Smooth muscle cell (in vitro differentiated cells): ENCODE results near the gene HS3ST6. TPM values are rescaled to one million over a fixed set of nuclear protein-coding genes. Genes with fewer than 3 reads are reported as not detected.
"Not testable (repeated sequence)": the region's sequence is repeated elsewhere in the genome, so short reads cannot be mapped to it uniquely, and the experiment has no call there.

Experiments
- DNase-seq: peaks from one replicate; lab custom pipeline; 2025; ENCODE audit not compliant: unreplicated experiment; lab: John Stamatoyannopoulos, UW
- H2AFZ ChIP-seq: fragments of 200-600 bp; sonication (generic); 2 replicates; pipeline ENCODE4 v1.6.0; 2016; ENCODE audit warnings: antibody characterized with exemption, low read depth, mild to moderate bottlenecking
- H3F3A ChIP-seq: fragments of 200-600 bp; sonication (generic); 2 replicates; pipeline ENCODE4 v1.6.0; 2017; ENCODE audit warnings: antibody characterized with exemption, low read depth
- H3K27ac ChIP-seq: fragments of 200-600 bp; sonication (generic); 2 replicates; pipeline ENCODE4 v1.5.1; 2016; ENCODE audit warnings: low read depth, mild to moderate bottlenecking
- H3K27me3 ChIP-seq: fragments of 200-600 bp; sonication (generic); 2 replicates; pipeline ENCODE4 v1.6.1; 2016; ENCODE audit warnings: low read depth, mild to moderate bottlenecking
- H3K36me3 ChIP-seq: fragments of 200-600 bp; sonication (generic); 2 replicates; pipeline ENCODE4 v1.5.1; 2016; ENCODE audit warnings: low read depth
- H3K4me1 ChIP-seq: fragments of 200-600 bp; sonication (generic); 2 replicates; pipeline ENCODE4 v1.5.1; 2016; ENCODE audit warnings: low read depth
- H3K4me2 ChIP-seq: fragments of 200-600 bp; sonication (generic); 2 replicates; pipeline ENCODE4 v1.6.0; 2016; ENCODE audit warnings: mild to moderate bottlenecking
- H3K4me3 ChIP-seq: fragments of 200-600 bp; sonication (generic); 2 replicates; pipeline ENCODE4 v1.5.1; 2016; ENCODE audit warnings: mild to moderate bottlenecking
- H3K79me2 ChIP-seq: fragments of 200-600 bp; sonication (generic); 2 replicates; pipeline ENCODE4 v1.6.0; 2016; ENCODE audit warnings: low read depth, mild to moderate bottlenecking
- H3K9ac ChIP-seq: fragments of 200-600 bp; sonication (generic); 2 replicates; pipeline ENCODE4 v1.6.0; 2016; ENCODE audit warnings: low read depth
- H3K9me3 ChIP-seq: fragments of 200-600 bp; sonication (generic); replicated peaks from 2 replicates; pipeline ENCODE4 v1.5.1; 2016; ENCODE audit warnings: low read depth
- H4K20me1 ChIP-seq: fragments of 200-600 bp; sonication (generic); 2 replicates; pipeline ENCODE4 v1.6.0; 2016; ENCODE audit warnings: low read depth
- CTCF ChIP-seq: fragments of 200-600 bp; sonication (generic); IDR thresholded peaks from 2 replicates; pipeline ENCODE4 v1.5.1; 2017; ENCODE audit warnings: borderline replicate concordance, mild to moderate bottlenecking, antibody characterized with exemption; ENCODE audit not compliant: insufficient read depth, poor library complexity, severe bottlenecking
- WGBS: methylation state at CpG from one replicate; pipeline ENCODE4 v1.1.7; 2016; ENCODE audit warnings: low lambda C conversion rate; 5-methylcytosine and 5-hydroxymethylcytosine counted together
- polyA plus RNA-seq: library from polyadenylated mRNA; unstranded; fragments of >200 nt; fragmentation: Nextera tagmentation; extraction: Ambion mirVana; gene quantifications from 2 replicates; pipeline ENCODE4 v1.2.1, GENCODE V29; 2016
- total RNA-seq: library from RNA; depleted of rRNA; stranded (reverse); fragments of >200 nt; gene quantifications from 2 replicates; pipeline ENCODE4 v1.2.3, GENCODE V29; 2014

The HS3ST6 gene
- total and polyA plus RNA-seq, 2 experiments from 2014 or later, result not detected

GRCh38 chr16:1877804-1878203, 40.4 kb downstream of the HS3ST6 start:
- Histone ChIP-seq H3K27me3 (peaks cover 39% of the 10 kb centered on the region), H3K4me2 (no peak overlapping the region), H2AFZ (no peak overlapping the region), H3K4me3 (no peak overlapping the region), H3F3A (no peaks in the 10 kb centered on the region), H3K27ac (no peak overlapping the region), H4K20me1 (no peaks in the 10 kb centered on the region), H3K36me3 (no peaks in the 10 kb centered on the region), H3K79me2 (no peaks in the 10 kb centered on the region), H3K9ac (no peak overlapping the region), H3K4me1 (no peaks in the 10 kb centered on the region), H3K9me3 (no peaks in the 10 kb centered on the region)
- 71% methylated on average over 11 of the region's 11 CpGs for WGBS
- no peak for TF ChIP-seq CTCF
- DNase-seq, result no peak

DNA sequence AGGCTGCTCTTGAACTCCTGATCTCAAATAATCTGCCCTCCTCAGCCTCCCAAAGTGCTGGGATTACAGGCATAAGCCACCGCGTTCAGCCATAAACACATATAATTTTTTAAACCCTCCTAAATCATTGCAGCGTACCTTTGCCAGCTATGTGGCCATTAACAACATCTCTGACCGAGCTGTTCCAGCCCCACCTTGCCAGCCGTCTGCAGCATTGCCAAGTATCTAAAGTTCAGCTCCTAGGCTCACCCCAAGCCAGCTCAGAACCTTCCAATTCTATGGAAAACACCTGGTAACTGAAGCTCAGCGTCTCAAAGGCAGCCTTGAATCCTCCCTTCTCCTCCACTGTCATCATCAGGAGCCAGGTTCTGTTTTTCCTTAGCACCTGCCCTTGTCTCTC, 41.1 kb downstream of the HS3ST6 start:
- Histone ChIP-seq H3K27ac (no peak overlapping the region), H3K36me3 (no peaks in the 10 kb centered on the region), H3F3A (no peaks in the 10 kb centered on the region), H3K4me2 (no peak overlapping the region), H2AFZ (no peak overlapping the region), H3K79me2 (no peaks in the 10 kb centered on the region), H3K9ac (no peak overlapping the region), H3K4me3 (no peak overlapping the region), H3K27me3 (peaks cover 45% of the 10 kb centered on the region), H4K20me1 (no peaks in the 10 kb centered on the region), H3K9me3 (no peaks in the 10 kb centered on the region), H3K4me1 (peaks cover 2% of the 10 kb centered on the region)
- TF ChIP-seq CTCF, result no peak
- WGBS, result 80% methylated on average over 6 of the region's 6 CpGs
- no peak for DNase-seq

DNA sequence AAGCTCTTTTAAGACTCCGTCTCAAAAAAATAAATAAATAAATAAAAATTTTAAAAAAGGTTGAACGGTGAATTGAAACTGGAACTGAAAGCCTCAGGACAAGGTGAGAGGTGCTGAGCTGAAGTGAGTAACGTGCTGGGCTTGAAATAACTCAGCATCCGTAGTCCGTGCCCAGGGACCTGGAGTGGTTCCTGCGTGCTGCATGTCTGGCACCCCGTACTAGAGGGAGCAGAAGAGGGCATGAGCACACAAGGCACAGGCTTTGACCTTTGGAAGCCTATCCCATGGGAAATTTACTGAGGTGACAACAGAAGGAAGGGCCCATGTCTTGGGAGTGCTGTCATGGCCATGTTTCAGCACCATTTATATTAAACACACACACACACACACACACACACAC, 41.7 kb downstream of the HS3ST6 start:
- no peak overlapping the region for H3K4me3 ChIP-seq
- no peaks in the 10 kb centered on the region for H4K20me1 ChIP-seq
- no peak for TF ChIP-seq CTCF
- no peak overlapping the region for H3K27ac ChIP-seq
- H3K79me2 ChIP-seq, result no peaks in the 10 kb centered on the region
- 90% methylated on average over 7 of the region's 7 CpGs for WGBS
- no peaks in the 10 kb centered on the region for H3F3A ChIP-seq
- no peak overlapping the region for H3K4me2 ChIP-seq
- H3K27me3 ChIP-seq, result peaks cover 46% of the 10 kb centered on the region
- H3K36me3 ChIP-seq, result no peaks in the 10 kb centered on the region
- H3K9ac ChIP-seq, result no peak overlapping the region
- no peaks in the 10 kb centered on the region for H3K9me3 ChIP-seq
- H3K4me1 ChIP-seq, result peaks cover 2% of the 10 kb centered on the region
- no peak overlapping the region for H2AFZ ChIP-seq
- DNase-seq, result no peak

DNA sequence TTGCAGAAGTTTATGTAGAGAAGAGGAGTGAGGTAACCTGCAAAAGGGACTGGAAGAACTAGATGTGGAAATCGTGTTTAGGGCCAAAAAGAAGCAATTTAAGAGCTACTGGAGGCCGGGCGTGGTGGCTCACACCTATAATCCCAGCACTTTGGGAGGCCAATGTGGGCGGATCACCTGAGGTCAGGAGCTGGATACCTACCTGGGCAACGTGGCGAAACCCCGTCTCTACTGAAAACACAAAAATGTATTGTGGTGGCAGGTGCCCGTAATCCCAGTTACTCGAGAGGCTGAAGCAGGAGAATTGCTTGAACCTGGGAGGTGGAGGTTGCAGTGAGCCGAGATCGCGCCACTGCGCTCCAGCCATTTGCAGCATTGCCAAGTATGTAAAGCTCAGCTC, 42.1 kb downstream of the HS3ST6 start:
- H3F3A ChIP-seq, H3K9me3 ChIP-seq, H3K4me1 ChIP-seq, H3K27ac ChIP-seq, H3K36me3 ChIP-seq, H3K9ac ChIP-seq, H3K4me2 ChIP-seq, H3K4me3 ChIP-seq, H3K79me2 ChIP-seq, DNase-seq, H2AFZ ChIP-seq, H4K20me1 ChIP-seq: not testable (repeated sequence)
- H3K27me3 ChIP-seq, result peaks cover 46% of the 10 kb centered on the region
- WGBS, result 89% methylated on average over 13 of the region's 13 CpGs
